ENCODE data around the gene CDC73.
A peak's percentile ranks its signal among the peaks of the same experiment; 100 is the strongest.

CDC73 gene

DNA sequence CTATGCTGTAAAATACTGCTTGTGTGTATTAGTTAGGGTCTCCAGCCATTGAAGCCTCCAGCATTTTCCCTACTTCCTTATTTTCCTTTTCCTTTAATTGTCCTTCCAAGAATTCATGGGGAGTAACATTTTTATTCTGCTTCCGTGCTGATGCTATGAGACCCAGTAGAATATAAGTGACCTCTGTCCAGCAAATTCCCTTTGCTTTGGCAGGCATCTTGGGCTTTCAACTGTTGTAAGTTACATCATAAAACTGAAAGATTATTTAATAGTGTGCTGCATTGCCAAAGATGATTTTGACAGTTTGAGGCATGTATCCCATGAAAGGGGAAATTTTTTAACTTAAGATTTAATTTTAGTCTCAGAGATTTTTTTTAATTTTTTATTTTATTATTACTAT, 112.7 kb downstream of the CDC73 start:
- DNase-seq (ENCODE audit: low read depth): peak; percentile 18
- no peak overlapping the region for H3K4me3 ChIP-seq (replicated peaks; ENCODE audit: low read depth, low read length)
- TF ChIP-seq, protein P1, sequence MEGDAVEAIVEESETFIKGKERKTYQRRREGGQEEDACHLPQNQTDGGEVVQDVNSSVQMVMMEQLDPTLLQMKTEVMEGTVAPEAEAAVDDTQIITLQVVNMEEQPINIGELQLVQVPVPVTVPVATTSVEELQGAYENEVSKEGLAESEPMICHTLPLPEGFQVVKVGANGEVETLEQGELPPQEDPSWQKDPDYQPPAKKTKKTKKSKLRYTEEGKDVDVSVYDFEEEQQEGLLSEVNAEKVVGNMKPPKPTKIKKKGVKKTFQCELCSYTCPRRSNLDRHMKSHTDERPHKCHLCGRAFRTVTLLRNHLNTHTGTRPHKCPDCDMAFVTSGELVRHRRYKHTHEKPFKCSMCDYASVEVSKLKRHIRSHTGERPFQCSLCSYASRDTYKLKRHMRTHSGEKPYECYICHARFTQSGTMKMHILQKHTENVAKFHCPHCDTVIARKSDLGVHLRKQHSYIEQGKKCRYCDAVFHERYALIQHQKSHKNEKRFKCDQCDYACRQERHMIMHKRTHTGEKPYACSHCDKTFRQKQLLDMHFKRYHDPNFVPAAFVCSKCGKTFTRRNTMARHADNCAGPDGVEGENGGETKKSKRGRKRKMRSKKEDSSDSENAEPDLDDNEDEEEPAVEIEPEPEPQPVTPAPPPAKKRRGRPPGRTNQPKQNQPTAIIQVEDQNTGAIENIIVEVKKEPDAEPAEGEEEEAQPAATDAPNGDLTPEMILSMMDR (IDR thresholded peaks at IDR 0.05; ENCODE audit: low read length, missing control alignments): no peak

DNA sequence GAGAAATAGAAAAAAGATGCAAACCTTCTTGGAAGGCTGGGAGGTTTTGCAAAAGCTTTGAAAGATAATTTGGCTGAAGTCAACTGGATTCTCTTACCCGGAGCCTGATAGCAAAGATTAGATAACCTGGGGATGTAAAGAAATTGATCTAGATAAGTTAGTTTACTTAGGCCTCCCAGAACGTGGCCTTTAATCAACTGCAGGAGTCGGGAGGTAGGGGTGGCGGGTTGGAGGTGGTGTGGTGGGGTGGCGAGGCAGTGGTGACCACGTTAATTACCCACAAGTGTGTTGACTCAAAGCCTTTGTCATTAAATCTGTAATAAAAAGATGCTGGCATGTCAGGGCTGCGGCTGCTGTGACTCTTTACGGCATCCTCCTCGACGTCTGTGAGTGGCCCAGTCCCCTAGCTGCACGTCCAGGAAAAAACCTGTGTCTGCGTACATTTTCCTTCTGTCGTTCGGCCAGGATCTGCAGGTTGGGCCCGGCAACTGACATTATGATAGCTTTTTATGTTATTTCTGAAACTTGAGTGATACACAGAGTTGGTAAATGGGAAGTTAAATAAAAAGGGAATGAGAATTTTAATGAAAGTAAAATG, 115.6 kb downstream of the CDC73 start:
- TF ChIP-seq, protein P1 (IDR thresholded peaks at IDR 0.05; ENCODE audit: low read length, missing control alignments): no peak
- no peak overlapping the region for H3K4me3 ChIP-seq (replicated peaks; ENCODE audit: low read depth, low read length)
- no peak for DNase-seq (ENCODE audit: low read depth)

DNA sequence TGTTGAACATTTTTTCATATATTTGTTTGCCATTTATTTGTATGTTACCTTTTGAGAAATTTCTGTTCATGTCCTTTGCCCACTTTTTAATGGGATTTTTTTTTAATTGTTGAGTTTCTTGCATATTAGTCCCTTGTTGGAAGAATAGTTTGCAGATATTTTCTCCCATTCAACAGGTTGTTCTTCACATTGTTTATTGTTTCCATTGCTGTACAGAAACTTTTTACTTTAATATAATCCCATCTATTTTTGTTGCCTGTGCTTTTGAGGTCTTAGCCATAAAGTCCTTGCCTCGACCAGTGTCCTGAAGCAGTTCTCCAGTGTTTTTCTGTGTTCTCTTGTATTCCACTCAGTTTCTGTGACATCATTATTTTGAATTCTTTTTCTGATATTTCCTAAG, 118.8 kb downstream of the CDC73 start:
- no peak for DNase-seq (ENCODE audit: low read depth)
- TF ChIP-seq, protein P1 (IDR thresholded peaks at IDR 0.05; ENCODE audit: low read length, missing control alignments): no peak
- no peak overlapping the region for H3K4me3 ChIP-seq (replicated peaks; ENCODE audit: low read depth, low read length)

DNA sequence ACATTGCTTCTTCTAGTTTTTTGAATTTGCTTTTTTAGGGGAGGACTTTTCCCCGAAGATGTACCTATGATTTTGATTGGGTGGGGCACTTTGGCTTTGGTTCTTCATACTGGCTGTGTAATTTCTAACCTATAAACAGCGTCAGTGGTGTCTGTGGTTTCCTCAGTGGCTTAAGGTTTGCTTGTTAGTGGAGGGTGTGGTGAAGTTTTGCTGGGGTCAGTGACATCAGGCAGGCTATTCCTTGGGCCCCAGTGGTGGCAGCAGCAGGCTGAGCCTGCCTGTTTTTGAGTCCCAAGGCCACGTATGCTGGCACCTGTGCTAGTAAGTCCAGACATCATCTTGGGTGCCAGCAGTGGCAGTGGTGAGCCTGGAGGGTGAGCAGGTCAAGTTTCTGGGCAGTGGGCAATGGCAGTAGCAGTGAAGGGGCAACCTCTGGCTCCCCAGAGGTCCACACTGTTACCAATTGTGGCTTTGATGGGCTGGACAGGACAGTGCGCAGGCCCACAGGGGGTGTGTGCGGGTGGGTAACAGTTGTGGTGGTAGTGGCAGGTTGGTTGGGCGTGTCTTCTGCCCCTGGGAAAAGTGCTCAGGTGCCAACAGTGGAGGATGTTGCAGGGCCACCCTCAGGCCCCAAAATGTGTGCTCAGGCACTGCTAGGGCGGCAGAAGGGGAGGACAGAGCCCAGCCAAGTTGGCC, 119.4 kb downstream of the CDC73 start:
- no peak overlapping the region for H3K4me3 ChIP-seq (replicated peaks; ENCODE audit: low read depth, low read length)
- TF ChIP-seq, protein P1 (IDR thresholded peaks at IDR 0.05; ENCODE audit: low read length, missing control alignments): no peak
- DNase-seq (ENCODE audit: low read depth): no peak

GRCh38 chr1:193242000-193242399, 120.2 kb downstream of the CDC73 start:
- DNase-seq (ENCODE audit: low read depth): no peak
- no peak overlapping the region for H3K4me3 ChIP-seq (replicated peaks; ENCODE audit: low read depth, low read length)
- TF ChIP-seq, protein P1 (IDR thresholded peaks at IDR 0.05; ENCODE audit: low read length, missing control alignments): no peak

DNA sequence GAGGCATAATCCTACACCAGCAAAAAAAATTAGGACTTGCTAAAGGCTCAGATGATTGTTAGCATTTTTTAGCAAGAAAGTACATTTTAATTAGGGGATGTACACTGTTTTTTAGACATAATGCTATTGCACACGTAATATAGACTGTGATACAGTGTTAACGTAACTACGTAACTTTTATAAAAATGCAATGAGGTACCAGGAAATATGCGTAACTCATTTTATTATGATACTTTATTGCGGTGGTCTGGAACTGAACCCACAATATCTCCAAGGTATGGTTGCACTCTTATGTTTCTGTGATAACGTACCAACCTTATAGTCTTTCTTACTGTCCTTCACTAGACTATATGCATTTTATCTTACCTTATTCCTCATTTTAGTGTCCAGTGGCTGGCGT, 127.4 kb downstream of the CDC73 start:
- no peak for DNase-seq (ENCODE audit: low read depth)
- TF ChIP-seq, protein P1 (IDR thresholded peaks at IDR 0.05; ENCODE audit: low read length, missing control alignments): no peak
- no peak overlapping the region for H3K4me3 ChIP-seq (replicated peaks; ENCODE audit: low read depth, low read length)

- TF ChIP-seq, protein P1 (IDR thresholded peaks at IDR 0.05; ENCODE audit: low read length, missing control alignments): no peak
- no peak for DNase-seq (ENCODE audit: low read depth)
- H3K4me3 ChIP-seq (replicated peaks; ENCODE audit: low read depth, low read length): no peak overlapping the region
Observed at GRCh38 chr1:193251950-193252349, 130.1 kb downstream of the CDC73 start.
